PC-3 (cell line): Measurements from ENCODE around the gene CLDN18. TPM values are rescaled to one million over a fixed set of nuclear protein-coding genes. Genes with fewer than 3 reads are reported as not detected.

Experiments
- ATAC-seq: fragments of 200-7000 bp; cut with Tn5 transposase; 2 replicates; pipeline ENCODE4 v1.9.1; 2020; ENCODE audit warnings: mild to moderate bottlenecking, moderate library complexity
- BruUV-seq: library from RNA; stranded (reverse); fragments of 400-500 nt; replicated peaks from 2 replicates; lab custom pipeline; 2021; lab: Mats Ljungman, UMichigan
- CTCF ChIA-PET: fragments of 300-600 bp; sonication (Branson Sonifier 250); formaldehyde crosslinking; loops from one replicate; lab custom pipeline; 2022; ENCODE audit warnings: antibody characterized with exemption; lab: Charles Lee
- POLR2A ChIA-PET: fragments of 300-600 bp; sonication (Branson Sonifier 250); formaldehyde crosslinking; loops from one replicate; lab custom pipeline; 2022; ENCODE audit warnings: antibody characterized with exemption; ENCODE audit not compliant: unreplicated experiment; lab: Charles Lee
- DNase-seq: peaks from one replicate; pipeline ENCODE4 v3.0.0-alpha.2; 2015
- H2AFZ ChIP-seq: fragments of 300-600 bp; sonication (generic); 2 replicates; pipeline ENCODE4 v1.6.0; 2016; ENCODE audit warnings: antibody characterized with exemption, low read length
- H3F3A ChIP-seq: fragments of 300-600 bp; sonication (generic); one replicate; pipeline ENCODE4 v1.6.0; 2017; ENCODE audit warnings: antibody characterized with exemption, low read length, control low read depth, mild to moderate bottlenecking; ENCODE audit not compliant: unreplicated experiment
- H3K27ac ChIP-seq: fragments of 300-600 bp; sonication (generic); 2 replicates; pipeline ENCODE4 v1.5.1; 2016; ENCODE audit warnings: mild to moderate bottlenecking, low read length
- H3K27me3 ChIP-seq: fragments of 300-600 bp; sonication (generic); 2 replicates; pipeline ENCODE4 v1.6.1; 2016; ENCODE audit warnings: low read length, mixed read lengths
- H3K36me3 ChIP-seq: fragments of 300-600 bp; sonication (generic); 2 replicates; pipeline ENCODE4 v1.6.1; 2016; ENCODE audit warnings: low read depth, mixed run types, low read length, mixed read lengths
- H3K4me1 ChIP-seq: fragments of 300-600 bp; sonication (generic); 2 replicates; pipeline ENCODE4 v1.5.1; 2016; ENCODE audit warnings: low read length; ENCODE audit not compliant: insufficient read depth
- H3K4me2 ChIP-seq: fragments of 300-600 bp; sonication (generic); 2 replicates; pipeline ENCODE4 v1.6.0; 2016; ENCODE audit warnings: low read length
- H3K4me3 ChIP-seq: fragments of 300-600 bp; sonication (generic); 2 replicates; pipeline ENCODE4 v1.5.1; 2016; ENCODE audit warnings: mild to moderate bottlenecking, low read length, mixed read lengths
- H3K79me2 ChIP-seq: fragments of 300-600 bp; sonication (generic); 2 replicates; pipeline ENCODE4 v1.6.1; 2017; ENCODE audit warnings: low read length, mixed read lengths
- H3K9ac ChIP-seq: fragments of 300-600 bp; sonication (generic); 2 replicates; pipeline ENCODE4 v1.6.0; 2016; ENCODE audit warnings: mild to moderate bottlenecking, low read length
- H3K9me2 ChIP-seq: fragments of 300-600 bp; sonication (generic); replicated peaks from 2 replicates; pipeline ENCODE4 v1.6.1; 2016; ENCODE audit warnings: mixed run types, low read length, mixed read lengths
- H3K9me3 ChIP-seq: fragments of 300-600 bp; sonication (generic); 2 replicates; pipeline ENCODE4 v1.6.1; 2016; ENCODE audit warnings: low read length, mixed read lengths
- H4K20me1 ChIP-seq: fragments of 300-600 bp; sonication (generic); 2 replicates; pipeline ENCODE4 v1.6.1; 2016; ENCODE audit warnings: low read length, mixed read lengths
- CTCF ChIP-seq: fragments of 300-600 bp; sonication (generic); conservative IDR thresholded peaks from 2 replicates; pipeline ENCODE4 v1.5.1; 2017; ENCODE audit warnings: antibody characterized with exemption, low read depth, mild to moderate bottlenecking, low read length
- EZH2 ChIP-seq: fragments of 300-600 bp; sonication (generic); IDR thresholded peaks from one replicate; pipeline ENCODE4 v1.6.1; 2017; ENCODE audit warnings: antibody characterized with exemption, mild to moderate bottlenecking, low read length; ENCODE audit not compliant: unreplicated experiment
- EZH2phosphoT487 ChIP-seq: fragments of 300-600 bp; sonication (generic); IDR thresholded peaks from 2 replicates; pipeline ENCODE4 v1.6.1; 2018; ENCODE audit warnings: mild to moderate bottlenecking, antibody characterized with exemption, low read length, borderline replicate concordance
- intact Hi-C: fragments of 100-400 bp; cut with micrococcal nuclease; formaldehyde crosslinking; loops from 2 replicates; pipeline ENCODE4 v1.9.0; 2023
- total RNA-seq: library from RNA; depleted of rRNA; stranded (reverse); fragments of >200 nt; gene quantifications from 2 replicates; pipeline ENCODE4 v1.2.3, GENCODE V29; 2014

The CLDN18 gene
- total RNA-seq, 1 experiment from 2014 or later = not detected

- Histone ChIP-seq H3K4me2 (no peak overlapping the region), H3K36me3 (no peaks in the 10 kb centered on the region), H3F3A (no peaks in the 10 kb centered on the region), H3K4me1 (no peaks in the 10 kb centered on the region), H3K79me2 (no peaks in the 10 kb centered on the region), H3K9ac (no peak overlapping the region), H3K4me3 (no peak overlapping the region), H3K27ac (no peak overlapping the region), H3K9me3 (no peaks in the 10 kb centered on the region), H3K9me2 (no peaks in the 10 kb centered on the region), H4K20me1 (no peaks in the 10 kb centered on the region), H2AFZ (no peak overlapping the region), H3K27me3 (no peaks in the 10 kb centered on the region)
- ATAC-seq (no peak), DNase-seq (no peak)
- no TSS peak for BruUV-seq
- ChIA-PET POLR2A (interaction anchor here (0.6 kb wide), 1 partner anchor 166 kb away, joined by 3 read pairs; no protein-coding TSS in a partner anchor), CTCF (no interaction called here)
- intact Hi-C loops = no loop called here
- TF ChIP-seq CTCF = no peak
- no peak for TF ChIP-seq EZH2phosphoT487
- TF ChIP-seq EZH2 = no peak
Observed at GRCh38 chr3:137990427-137990826, 19.5 kb upstream of the CLDN18 start.

GRCh38 chr3:137992592-137992991 is 17.4 kb upstream of the CLDN18 start:
- BruUV-seq = no TSS peak
- Histone ChIP-seq H4K20me1 (no peaks in the 10 kb centered on the region), H3K79me2 (no peaks in the 10 kb centered on the region), H3F3A (no peaks in the 10 kb centered on the region), H3K27me3 (no peaks in the 10 kb centered on the region), H3K4me2 (no peak overlapping the region), H3K9me3 (no peaks in the 10 kb centered on the region), H3K4me3 (no peak overlapping the region), H3K9ac (no peak overlapping the region), H2AFZ (no peak overlapping the region), H3K36me3 (no peaks in the 10 kb centered on the region), H3K27ac (no peak overlapping the region), H3K4me1 (no peaks in the 10 kb centered on the region), H3K9me2 (no peaks in the 10 kb centered on the region)
- no peak for TF ChIP-seq EZH2phosphoT487
- TF ChIP-seq CTCF = no peak
- TF ChIP-seq EZH2 = no peak
- CTCF ChIA-PET = no interaction called here
- ATAC-seq (no peak), DNase-seq (no peak)
- intact Hi-C loops = no loop called here
- POLR2A ChIA-PET = interaction anchor here (0.5 kb wide), 1 partner anchor 1007 kb away, joined by 9 read pairs; no protein-coding TSS in a partner anchor

- Histone ChIP-seq H3K9ac (no peak overlapping the region), H3K9me3 (no peaks in the 10 kb centered on the region), H3K27me3 (no peaks in the 10 kb centered on the region), H3F3A (no peaks in the 10 kb centered on the region), H4K20me1 (no peaks in the 10 kb centered on the region), H3K4me1 (no peaks in the 10 kb centered on the region), H3K9me2 (no peaks in the 10 kb centered on the region), H3K4me3 (no peak overlapping the region), H3K4me2 (no peak overlapping the region), H2AFZ (no peak overlapping the region), H3K36me3 (no peaks in the 10 kb centered on the region), H3K27ac (no peak overlapping the region), H3K79me2 (no peaks in the 10 kb centered on the region)
- TF ChIP-seq EZH2phosphoT487 (no peak), CTCF (no peak), EZH2 (no peak)
- ChIA-PET CTCF (no interaction called here), POLR2A (no interaction called here)
- no peak for DNase-seq
- ATAC-seq = no peak
- BruUV-seq = no TSS peak
- intact Hi-C loops = no loop called here
Observed at GRCh38 chr3:137998121-137999042, 11.6 kb upstream of the CLDN18 start.
